Activated CD8-positive, alpha-beta memory T cell treated with anti-CD3 and anti-CD28 coated beads, Interleukin-2, amount 10 ng/mL, durations not matched to agents 7 days and 5 days (primary cell): ENCODE results near the gene FAM111B. TPM values are rescaled to one million over a fixed set of nuclear protein-coding genes. Genes with fewer than 3 reads are reported as not detected.
"Not testable (repeated sequence)": the region's sequence is repeated elsewhere in the genome, so short reads cannot be mapped to it uniquely, and the experiment has no call there.

Experiments used
- ATAC-seq: fragments of 150-1000 bp; cut with Tn5 transposase; one replicate; pipeline ENCODE4 v1.10.0; 2021; ENCODE audit warnings: moderate library complexity
- CTCF ChIA-PET: fragments of 350-600 bp; sonication (Branson Sonifier 250); formaldehyde crosslinking; loops from one replicate; lab custom pipeline; 2021; ENCODE audit warnings: antibody characterized with exemption; lab: Charles Lee
- DNase-seq: peaks from one replicate; pipeline ENCODE4 v3.0.0-alpha.2; 2020
- H3K27ac Mint-ChIP-seq: one replicate; pipeline ENCODE4 v1.8.0; 2021; ENCODE audit warnings: mild to moderate bottlenecking, mixed read lengths
- H3K27me3 Mint-ChIP-seq: one replicate; pipeline ENCODE4 v1.8.0; 2021; ENCODE audit warnings: mixed read lengths
- H3K36me3 Mint-ChIP-seq: one replicate; pipeline ENCODE4 v1.8.0; 2021; ENCODE audit warnings: mild to moderate bottlenecking, mixed read lengths
- H3K4me1 Mint-ChIP-seq: one replicate; pipeline ENCODE4 v1.8.0; 2021; ENCODE audit warnings: mixed read lengths
- H3K4me3 Mint-ChIP-seq: one replicate; pipeline ENCODE4 v1.8.0; 2021; ENCODE audit warnings: mild to moderate bottlenecking, moderate library complexity, mixed read lengths
- H3K9me3 Mint-ChIP-seq: one replicate; pipeline ENCODE4 v1.8.0; 2022; ENCODE audit warnings: low read depth, mixed read lengths
- total RNA-seq, 2 experiments: library from RNA; stranded (reverse); gene quantifications; one replicate each; pipeline ENCODE4 v1.2.3, GENCODE V29; 2021

Gene FAM111B, protein sequence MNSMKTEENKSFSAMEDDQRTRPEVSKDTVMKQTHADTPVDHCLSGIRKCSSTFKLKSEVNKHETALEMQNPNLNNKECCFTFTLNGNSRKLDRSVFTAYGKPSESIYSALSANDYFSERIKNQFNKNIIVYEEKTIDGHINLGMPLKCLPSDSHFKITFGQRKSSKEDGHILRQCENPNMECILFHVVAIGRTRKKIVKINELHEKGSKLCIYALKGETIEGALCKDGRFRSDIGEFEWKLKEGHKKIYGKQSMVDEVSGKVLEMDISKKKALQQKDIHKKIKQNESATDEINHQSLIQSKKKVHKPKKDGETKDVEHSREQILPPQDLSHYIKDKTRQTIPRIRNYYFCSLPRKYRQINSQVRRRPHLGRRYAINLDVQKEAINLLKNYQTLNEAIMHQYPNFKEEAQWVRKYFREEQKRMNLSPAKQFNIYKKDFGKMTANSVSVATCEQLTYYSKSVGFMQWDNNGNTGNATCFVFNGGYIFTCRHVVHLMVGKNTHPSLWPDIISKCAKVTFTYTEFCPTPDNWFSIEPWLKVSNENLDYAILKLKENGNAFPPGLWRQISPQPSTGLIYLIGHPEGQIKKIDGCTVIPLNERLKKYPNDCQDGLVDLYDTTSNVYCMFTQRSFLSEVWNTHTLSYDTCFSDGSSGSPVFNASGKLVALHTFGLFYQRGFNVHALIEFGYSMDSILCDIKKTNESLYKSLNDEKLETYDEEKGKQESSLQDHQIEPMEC
- total RNA-seq = 10 to 100 TPM; 42.7 to 46.5 TPM

GRCh38 chr11:59106363-59107336, at the start of gene FAM111B:
FAM111B (plus strand) TSS chr11:59107237; CDS start chr11:59109626, 2,389 bp downstream.
- peaks cover 32% of the 10 kb centered on the region for H3K36me3 Mint-ChIP-seq
- peak within 1 kb of the TSS; percentile 80 for H3K27ac Mint-ChIP-seq
- peak within 1 kb of the TSS; percentile 81 for H3K4me3 Mint-ChIP-seq
- DNase-seq (peak; percentile 89), ATAC-seq (peak; percentile 93)
- H3K9me3 Mint-ChIP-seq = no peaks in the 10 kb centered on the region
- CTCF ChIA-PET = interaction anchor here (1.0 to 4.8 kb wide), 11 partner anchors 7 to 65 kb away, joined by 3 to 42 read pairs (median 8); partner anchors contain the start of genes DTX4 and FAM111A
- H3K4me1 Mint-ChIP-seq = peaks cover 66% of the 10 kb centered on the region
- peaks cover 6% of the 10 kb centered on the region for H3K27me3 Mint-ChIP-seq

DNA sequence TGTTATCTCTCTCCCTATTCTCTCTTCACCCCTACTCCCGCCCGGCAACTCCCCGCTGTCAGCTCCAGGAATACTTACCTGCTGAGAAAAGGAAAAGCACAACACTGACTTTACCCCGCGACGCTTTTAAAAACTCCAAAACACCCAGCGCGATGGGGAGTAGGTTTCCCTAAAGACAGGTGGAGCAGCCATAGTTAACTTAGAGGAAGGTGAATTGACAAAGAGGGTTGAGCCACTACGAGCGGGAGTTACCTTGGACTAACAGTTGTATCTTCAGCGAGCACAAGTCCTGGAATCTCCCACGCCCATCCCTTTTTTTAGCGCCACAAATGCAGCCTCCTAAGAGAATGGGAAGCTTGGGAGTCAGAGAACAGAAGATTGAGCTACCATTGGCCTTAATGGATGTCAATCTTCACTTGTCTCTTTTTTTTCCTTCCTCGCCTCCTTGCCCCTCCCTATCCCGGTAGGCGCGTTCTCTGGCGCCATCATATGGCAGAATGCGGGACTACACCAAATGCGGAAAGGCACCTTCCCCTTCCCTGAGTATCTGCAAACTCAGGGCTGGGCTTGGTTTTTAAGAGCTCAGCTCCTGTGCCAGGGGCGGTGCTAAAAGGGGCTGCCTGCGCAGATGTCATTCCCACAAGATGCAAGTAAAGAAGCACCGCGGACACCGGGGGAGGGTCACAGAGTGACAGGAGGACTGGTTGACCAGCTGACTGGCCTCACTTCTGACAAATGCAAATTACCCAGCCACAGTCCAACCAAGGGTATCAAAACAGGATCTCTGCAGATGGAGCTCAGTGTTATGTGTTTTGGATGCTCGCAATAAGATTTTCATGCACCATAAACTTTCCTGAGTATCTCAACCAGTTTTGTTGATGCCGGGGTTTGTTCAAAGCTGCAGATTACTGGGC, 48.7 kb upstream of the FAM111B start:
- H3K27ac Mint-ChIP-seq, H3K36me3 Mint-ChIP-seq, H3K4me1 Mint-ChIP-seq, H3K9me3 Mint-ChIP-seq: not testable (repeated sequence)
- CTCF ChIA-PET = interaction anchor here (0.6 to 2.7 kb wide), 18 partner anchors 9 to 532 kb away, joined by 3 to 16 read pairs (median 4); no protein-coding TSS in a partner anchor
- peak overlapping the region; percentile 65 for H3K4me3 Mint-ChIP-seq
- DNase-seq (peak; percentile 87), ATAC-seq (peak; percentile 93)
- peaks cover 46% of the 10 kb centered on the region for H3K27me3 Mint-ChIP-seq

- DNase-seq, H3K4me1 Mint-ChIP-seq, H3K9me3 Mint-ChIP-seq, H3K4me3 Mint-ChIP-seq, H3K36me3 Mint-ChIP-seq, ATAC-seq, H3K27ac Mint-ChIP-seq: not testable (repeated sequence)
- CTCF ChIA-PET = interaction anchor here (0.7 to 2.7 kb wide), 2 partner anchors 76 kb away, joined by 3 to 14 read pairs; no protein-coding TSS in a partner anchor
- peaks cover 55% of the 10 kb centered on the region for H3K27me3 Mint-ChIP-seq
Measured at GRCh38 chr11:59060096-59060495, 46.9 kb upstream of the FAM111B start.

- Mint-ChIP-seq H3K9me3 (no peaks in the 10 kb centered on the region), H3K4me3 (no peak overlapping the region), H3K27me3 (peaks cover 55% of the 10 kb centered on the region), H3K27ac (no peak overlapping the region), H3K4me1 (peaks cover 7% of the 10 kb centered on the region), H3K36me3 (no peaks in the 10 kb centered on the region)
- DNase-seq (no peak), ATAC-seq (no peak)
- CTCF ChIA-PET = no interaction called here
Measured at GRCh38 chr11:59062602-59063529, 44.2 kb upstream of the FAM111B start.

- DNase-seq, H3K9me3 Mint-ChIP-seq, H3K4me1 Mint-ChIP-seq, CTCF ChIA-PET, H3K36me3 Mint-ChIP-seq, H3K27ac Mint-ChIP-seq, H3K4me3 Mint-ChIP-seq: not testable (repeated sequence)
- H3K27me3 Mint-ChIP-seq = peaks cover 58% of the 10 kb centered on the region
- peak; percentile 42 for ATAC-seq
Measured at GRCh38 chr11:59063996-59064727, 42.9 kb upstream of the FAM111B start.

DNA sequence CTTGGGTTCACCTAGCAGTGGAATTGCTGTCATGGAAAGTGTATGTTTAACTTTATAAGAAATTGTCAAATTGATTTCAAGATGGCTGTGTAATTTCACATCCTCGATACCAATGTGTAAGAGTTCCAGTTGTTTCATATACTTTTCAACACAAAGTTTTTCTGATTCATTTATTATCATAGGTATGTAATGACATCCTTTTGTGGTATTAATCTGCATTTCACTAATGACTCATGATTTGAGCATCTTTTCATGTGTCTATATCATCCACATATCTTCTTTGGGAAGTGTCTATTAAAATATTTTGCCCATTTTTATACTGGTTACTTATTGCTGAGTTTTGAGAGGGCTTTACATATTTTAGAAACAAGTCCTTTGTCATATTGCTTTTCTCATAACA, 38.0 kb upstream of the FAM111B start:
- CTCF ChIA-PET = no interaction called here
- no peaks in the 10 kb centered on the region for H3K36me3 Mint-ChIP-seq
- no peak for ATAC-seq
- DNase-seq = no peak
- no peak overlapping the region for H3K27ac Mint-ChIP-seq
- no peaks in the 10 kb centered on the region for H3K4me1 Mint-ChIP-seq
- no peaks in the 10 kb centered on the region for H3K9me3 Mint-ChIP-seq
- peaks cover 69% of the 10 kb centered on the region for H3K27me3 Mint-ChIP-seq
- no peak overlapping the region for H3K4me3 Mint-ChIP-seq

- no peak overlapping the region for H3K27ac Mint-ChIP-seq
- ATAC-seq = no peak
- CTCF ChIA-PET = no interaction called here
- no peak for DNase-seq
- no peaks in the 10 kb centered on the region for H3K9me3 Mint-ChIP-seq
- H3K4me3 Mint-ChIP-seq = no peak overlapping the region
- no peaks in the 10 kb centered on the region for H3K36me3 Mint-ChIP-seq
- peaks cover 41% of the 10 kb centered on the region for H3K27me3 Mint-ChIP-seq
- peaks cover 3% of the 10 kb centered on the region for H3K4me1 Mint-ChIP-seq
Measured at GRCh38 chr11:59076876-59077571, 30.0 kb upstream of the FAM111B start.

DNA sequence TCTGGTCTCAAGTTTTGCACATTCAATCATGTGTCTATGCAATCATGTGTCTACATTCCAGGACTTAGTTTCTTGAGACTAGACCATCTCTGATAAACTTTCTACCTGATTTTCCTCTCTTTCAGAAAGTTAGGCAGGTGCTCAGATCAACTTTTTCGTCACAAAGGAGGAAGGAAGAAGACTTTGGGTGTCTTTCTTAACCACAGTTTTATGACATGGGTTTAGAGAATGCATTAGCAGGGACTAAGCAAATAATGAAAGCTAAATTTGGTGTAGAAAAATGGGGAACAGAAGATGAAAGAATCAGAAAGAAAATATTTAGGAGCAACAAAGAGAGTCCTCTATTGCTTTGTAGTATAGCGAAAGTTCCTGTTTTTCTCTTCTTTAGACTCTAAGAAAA, 28.6 kb upstream of the FAM111B start:
- H3K36me3 Mint-ChIP-seq = no peaks in the 10 kb centered on the region
- CTCF ChIA-PET = interaction anchor here (0.7 to 1.2 kb wide), 2 partner anchors 25 to 57 kb away, joined by 3 to 6 read pairs; no protein-coding TSS in a partner anchor
- no peak for DNase-seq

DNA sequence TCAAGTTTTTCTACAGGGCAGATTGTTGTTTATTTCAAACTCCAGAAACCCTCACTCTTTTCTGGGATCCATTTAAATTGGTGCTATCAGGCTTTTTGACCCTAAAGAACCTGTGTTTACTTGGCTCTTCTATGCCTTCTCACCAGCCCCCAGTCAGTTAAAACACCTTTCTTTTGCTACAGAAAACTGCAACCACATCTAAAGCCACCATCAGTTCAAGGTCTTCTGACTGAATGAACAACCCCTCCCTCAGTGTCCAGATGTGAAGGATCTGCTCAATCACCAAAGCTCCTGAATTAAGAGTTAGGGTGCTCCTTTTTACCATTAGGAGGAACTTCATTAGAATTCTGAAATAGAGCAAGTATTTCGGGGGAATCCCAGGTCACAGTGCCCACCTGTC, 28.0 kb upstream of the FAM111B start:
- CTCF ChIA-PET = interaction anchor here (0.7 to 1.2 kb wide), 2 partner anchors 25 to 57 kb away, joined by 3 to 6 read pairs; no protein-coding TSS in a partner anchor
- peaks cover 36% of the 10 kb centered on the region for H3K27me3 Mint-ChIP-seq
- no peak overlapping the region for H3K4me3 Mint-ChIP-seq
- H3K4me1 Mint-ChIP-seq = peaks cover 3% of the 10 kb centered on the region
- no peak overlapping the region for H3K27ac Mint-ChIP-seq
- no peaks in the 10 kb centered on the region for H3K9me3 Mint-ChIP-seq
- H3K36me3 Mint-ChIP-seq = no peaks in the 10 kb centered on the region
- ATAC-seq (no peak), DNase-seq (no peak)

More for the DNA sequence above, 28.6 kb upstream of the FAM111B start:
- H3K9me3 Mint-ChIP-seq = no peaks in the 10 kb centered on the region
- H3K27me3 Mint-ChIP-seq = peaks cover 36% of the 10 kb centered on the region
- H3K4me3 Mint-ChIP-seq = no peak overlapping the region
- ATAC-seq = no peak
- no peak overlapping the region for H3K27ac Mint-ChIP-seq
- H3K4me1 Mint-ChIP-seq = peaks cover 3% of the 10 kb centered on the region

DNA sequence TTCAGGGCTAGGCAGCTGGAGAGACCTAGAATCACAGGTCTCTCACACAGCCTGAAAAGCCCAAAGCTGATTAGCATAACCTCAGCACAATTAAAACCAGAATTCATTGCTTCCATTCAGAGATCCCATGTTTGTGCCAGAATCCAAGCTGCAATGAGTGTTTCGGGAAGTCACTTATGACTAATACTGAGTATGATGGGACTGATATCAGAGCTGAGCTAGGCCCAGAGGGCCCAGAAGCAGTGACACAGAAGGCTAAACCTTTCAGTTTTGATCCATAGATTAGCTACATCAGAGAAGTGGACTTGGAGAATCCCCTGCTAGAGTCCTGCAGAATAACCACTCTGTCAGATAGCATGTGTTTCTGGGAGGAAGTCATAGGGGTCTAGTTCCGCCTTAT, 26.6 kb upstream of the FAM111B start:
- H3K9me3 Mint-ChIP-seq, CTCF ChIA-PET, H3K36me3 Mint-ChIP-seq: not testable (repeated sequence)

More for the DNA sequence above, 26.6 kb upstream of the FAM111B start:
- H3K4me3 Mint-ChIP-seq, H3K4me1 Mint-ChIP-seq, H3K27ac Mint-ChIP-seq, DNase-seq, ATAC-seq: not testable (repeated sequence)
- peaks cover 28% of the 10 kb centered on the region for H3K27me3 Mint-ChIP-seq
